SK-N-MC (cell line): Measurements from ENCODE around the gene LIMS2.

Experiments
- DNase-seq: peaks from one replicate; pipeline ENCODE4 v3.0.0-alpha.2; 2011; ENCODE audit warnings: low read depth, low spot score
- H3K27ac ChIP-seq: fragments of 200-600 bp; sonication (generic); 2 replicates; pipeline ENCODE4 v1.5.1; 2016; ENCODE audit warnings: mixed run types
- H3K36me3 ChIP-seq: fragments of 200-600 bp; sonication (generic); 2 replicates; pipeline ENCODE4 v1.6.1; 2017; ENCODE audit warnings: antibody characterized with exemption, low read length, mixed read lengths; ENCODE audit not compliant: insufficient read depth
- H3K4me3 ChIP-seq: fragments of 200-600 bp; sonication (generic); 2 replicates; pipeline ENCODE4 v1.5.1; 2016
- H3K9ac ChIP-seq: fragments of 200-600 bp; sonication (generic); 2 replicates; pipeline ENCODE4 v1.8.0; 2017; ENCODE audit warnings: mixed run types, mixed read lengths; ENCODE audit not compliant: insufficient read length
- H3K9me3 ChIP-seq: fragments of 200-600 bp; sonication (generic); 2 replicates; pipeline ENCODE4 v1.6.1; 2017; ENCODE audit warnings: low read depth, mild to moderate bottlenecking, antibody characterized with exemption, low read length, moderate library complexity, mixed read lengths
- EZH2 ChIP-seq: fragments of 200-600 bp; sonication (generic); IDR thresholded peaks from one replicate; pipeline ENCODE4 v1.6.1; 2017; ENCODE audit warnings: antibody characterized with exemption
- FOXP2 ChIP-seq: optimal IDR thresholded peaks from 2 replicates; pipeline ENCODE3; 2011; ENCODE audit warnings: mild to moderate bottlenecking, moderate library complexity; ENCODE audit not compliant: insufficient read depth; ENCODE audit errors: extremely low read length, control extremely low read depth
- POLR2AphosphoS5 ChIP-seq: IDR thresholded peaks from 2 replicates; pipeline ENCODE4 v1.6.1; 2012; ENCODE audit warnings: mild to moderate bottlenecking, low read depth, low read length, borderline replicate concordance

The LIMS2 gene

GRCh38 chr2:127597046-127597983 lies 78.0 kb downstream of the LIMS2 start:
- no peak overlapping the region for H3K4me3 ChIP-seq
- no peak overlapping the region for H3K27ac ChIP-seq
- H3K36me3 ChIP-seq: no peaks in the 10 kb centered on the region
- H3K9ac ChIP-seq: no peak overlapping the region
- DNase-seq: no peak
- H3K9me3 ChIP-seq: peaks cover 4% of the 10 kb centered on the region; the same call in 1 of the 2 replicates
- no peak for TF ChIP-seq FOXP2
- TF ChIP-seq EZH2: no peak
- TF ChIP-seq POLR2AphosphoS5: no peak

GRCh38 chr2:127596311-127597045 lies 78.9 kb downstream of the LIMS2 start:
- H3K36me3 ChIP-seq: no peaks in the 10 kb centered on the region
- no peak overlapping the region for H3K27ac ChIP-seq
- H3K4me3 ChIP-seq: no peak overlapping the region
- no peak for TF ChIP-seq FOXP2
- no peak for TF ChIP-seq POLR2AphosphoS5
- H3K9me3 ChIP-seq: no peaks in the 10 kb centered on the region; the same call in 1 of the 2 replicates
- no peak overlapping the region for H3K9ac ChIP-seq
- no peak for DNase-seq

DNA sequence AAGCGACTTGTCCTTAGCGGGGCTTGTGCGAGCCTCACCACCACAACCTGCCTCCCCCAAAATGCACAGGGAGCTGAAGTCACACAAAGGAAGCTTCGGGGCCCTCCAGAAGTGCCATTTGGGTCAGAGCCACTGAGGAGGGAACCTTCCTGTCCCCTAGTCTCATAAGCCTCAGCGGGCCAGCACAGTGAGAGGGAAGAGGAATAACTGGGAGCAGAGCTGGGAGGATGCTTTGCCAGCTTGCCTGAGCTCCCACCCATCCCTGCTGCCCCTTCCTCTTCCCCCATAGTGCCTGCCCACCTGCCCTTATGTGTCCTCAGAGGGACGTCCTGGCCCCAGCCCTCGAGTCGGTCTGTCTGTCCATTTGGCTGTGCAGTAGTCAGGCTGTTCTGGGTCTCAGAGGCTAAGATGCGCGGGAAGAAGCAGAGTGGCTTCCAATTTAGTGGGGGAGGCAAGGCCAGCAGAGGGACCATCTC lies 81.2 kb downstream of the LIMS2 start:
- no peak overlapping the region for H3K4me3 ChIP-seq
- H3K27ac ChIP-seq: no peak overlapping the region
- no peaks in the 10 kb centered on the region; the same call in 1 of the 2 replicates for H3K9me3 ChIP-seq
- DNase-seq: no peak
- TF ChIP-seq POLR2AphosphoS5 (no peak), FOXP2 (no peak)
- H3K36me3 ChIP-seq: no peaks in the 10 kb centered on the region
- no peak overlapping the region for H3K9ac ChIP-seq

GRCh38 chr2:127593228-127594115 lies 81.9 kb downstream of the LIMS2 start:
- TF ChIP-seq EZH2: no peak
- no peak for TF ChIP-seq FOXP2
- no peak for TF ChIP-seq POLR2AphosphoS5
- no peak overlapping the region for H3K9ac ChIP-seq
- no peak overlapping the region for H3K4me3 ChIP-seq
- no peak for DNase-seq
- H3K27ac ChIP-seq: no peak overlapping the region
- H3K9me3 ChIP-seq: no peaks in the 10 kb centered on the region; the same call in 1 of the 2 replicates
- H3K36me3 ChIP-seq: no peaks in the 10 kb centered on the region

- H3K36me3 ChIP-seq: no peaks in the 10 kb centered on the region
- no peak overlapping the region for H3K4me3 ChIP-seq
- H3K9ac ChIP-seq: no peak overlapping the region
- TF ChIP-seq POLR2AphosphoS5 (no peak), FOXP2 (no peak), EZH2 (no peak)
- no peak for DNase-seq
- H3K9me3 ChIP-seq: no peaks in the 10 kb centered on the region
- no peak overlapping the region for H3K27ac ChIP-seq
Observed at GRCh38 chr2:127592761-127593227, 82.5 kb downstream of the LIMS2 start.

DNA sequence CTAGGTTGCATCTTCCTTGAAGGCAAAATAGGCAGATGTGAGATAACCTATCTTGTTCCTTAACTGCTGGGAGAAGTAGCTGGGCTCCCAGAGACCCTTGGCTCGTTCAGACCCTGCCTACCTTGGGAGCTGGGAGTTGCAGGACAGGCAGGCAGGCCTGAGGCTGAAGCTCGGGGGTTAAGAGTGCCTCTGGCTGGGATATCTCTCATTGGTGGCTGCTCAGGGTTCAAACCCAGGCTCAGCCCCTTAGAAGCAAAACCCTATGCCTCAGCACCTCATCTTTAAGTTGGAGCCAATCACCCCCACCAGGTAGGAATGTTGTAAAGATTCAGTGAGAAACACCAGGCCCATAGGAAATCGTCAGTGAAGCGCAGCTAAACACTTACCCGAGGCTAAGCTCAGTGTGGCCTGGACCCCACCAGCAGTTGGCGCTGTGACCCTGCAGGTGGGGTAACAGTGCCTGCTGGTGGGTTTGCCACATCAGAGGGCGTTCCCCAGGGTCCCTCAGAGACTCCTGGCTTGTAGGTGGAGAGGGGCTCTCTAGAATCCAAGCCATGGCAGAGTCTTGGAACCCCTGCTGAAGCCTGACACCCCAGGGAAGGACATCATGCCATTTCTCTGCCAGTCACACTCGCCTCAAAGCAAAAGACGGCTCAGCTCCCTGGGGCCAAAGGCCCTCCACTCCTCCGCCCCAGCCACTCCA lies 84.0 kb downstream of the LIMS2 start:
- TF ChIP-seq EZH2 (no peak), POLR2AphosphoS5 (no peak), FOXP2 (no peak)
- Histone ChIP-seq H3K4me3 (no peak overlapping the region), H3K9me3 (no peaks in the 10 kb centered on the region), H3K27ac (no peak overlapping the region), H3K9ac (no peak overlapping the region), H3K36me3 (no peaks in the 10 kb centered on the region)
- no peak for DNase-seq

DNA sequence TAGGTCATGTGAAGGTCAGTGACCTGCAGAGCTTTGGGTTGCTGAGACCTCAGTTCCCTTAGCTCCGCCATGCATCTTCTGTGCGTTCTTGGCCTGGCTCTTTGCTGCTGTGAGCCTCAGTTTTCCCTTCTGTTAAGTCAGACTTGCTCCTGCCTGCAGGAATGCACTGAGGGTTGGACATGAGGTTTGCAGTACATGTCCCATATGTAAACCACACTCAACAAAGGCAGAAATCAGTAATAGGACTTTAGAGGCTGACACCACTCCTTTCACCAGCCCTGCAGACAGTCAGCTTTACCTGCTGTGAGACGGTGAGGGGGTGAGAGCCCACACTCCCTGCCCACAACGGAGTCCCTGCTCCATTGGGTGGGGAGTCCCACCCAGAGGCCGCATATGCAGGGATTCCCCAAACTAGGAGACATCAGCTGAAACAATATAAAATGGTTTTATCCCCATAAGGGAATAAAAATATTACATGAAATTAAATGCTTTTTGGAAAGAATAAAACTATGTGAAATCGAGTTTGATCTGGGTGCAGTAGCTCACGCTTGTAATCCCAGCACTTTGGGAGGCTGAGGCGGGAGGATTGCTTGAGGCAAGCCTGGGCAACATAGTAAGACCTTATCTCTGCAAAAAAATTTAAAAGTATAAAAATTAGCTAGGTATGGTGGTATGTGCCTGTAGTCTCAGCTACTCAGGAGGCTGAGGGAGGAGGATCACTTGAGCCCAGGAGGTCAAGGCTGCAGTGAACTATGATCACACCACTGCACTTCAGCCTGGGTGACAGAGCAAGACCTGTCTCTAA lies 84.7 kb downstream of the LIMS2 start:
- no peak for DNase-seq
- TF ChIP-seq FOXP2: no peak
- no peak for TF ChIP-seq POLR2AphosphoS5
- no peak for TF ChIP-seq EZH2
- Histone ChIP-seq H3K4me3 (no peak overlapping the region), H3K9me3 (no peaks in the 10 kb centered on the region), H3K9ac (no peak overlapping the region), H3K36me3 (no peaks in the 10 kb centered on the region), H3K27ac (no peak overlapping the region)
